ENCODE results near the gene SAXO1.

SAXO1 gene

DNA sequence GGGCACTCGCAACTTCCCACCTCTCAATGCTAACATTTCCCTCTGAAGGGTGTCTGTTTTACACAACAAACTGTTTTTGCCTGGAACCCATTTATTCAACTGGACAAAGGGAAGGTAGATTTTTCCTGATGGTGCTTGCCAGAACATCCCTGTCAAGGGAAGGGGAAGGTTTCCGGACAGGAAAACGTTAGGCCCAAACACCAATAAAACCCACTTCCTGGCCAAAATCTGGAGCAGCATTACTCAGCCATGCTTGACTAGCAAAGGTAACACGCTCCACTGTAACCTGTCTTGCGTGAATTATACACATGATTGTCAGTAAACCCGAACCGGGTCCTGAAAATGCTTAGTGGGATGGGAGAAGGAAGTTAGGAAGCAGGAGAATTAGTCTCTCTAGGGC is 90.2 kb downstream of the SAXO1 start:
- H3F3A ChIP-seq (ENCODE audit: control insufficient read depth, insufficient read depth), result no peaks in the 10 kb centered on the region
- no peak overlapping the region for H3K27ac ChIP-seq (ENCODE audit: low read depth, low read length)
- no peak overlapping the region for H3K4me3 ChIP-seq (ENCODE audit: low read length)
- H3K4me2 ChIP-seq (ENCODE audit: low read length), result no peak overlapping the region
- H3K4me1 ChIP-seq (ENCODE audit: control insufficient read depth, low read length), result no peaks in the 10 kb centered on the region
- peaks cover 4% of the 10 kb centered on the region; the same call in 1 of the 2 replicates for H3K27me3 ChIP-seq (ENCODE audit: control insufficient read depth, low read length)
- no peaks in the 10 kb centered on the region for H3K36me3 ChIP-seq (ENCODE audit: control insufficient read depth, low read length)
- TF ChIP-seq, protein P1, sequence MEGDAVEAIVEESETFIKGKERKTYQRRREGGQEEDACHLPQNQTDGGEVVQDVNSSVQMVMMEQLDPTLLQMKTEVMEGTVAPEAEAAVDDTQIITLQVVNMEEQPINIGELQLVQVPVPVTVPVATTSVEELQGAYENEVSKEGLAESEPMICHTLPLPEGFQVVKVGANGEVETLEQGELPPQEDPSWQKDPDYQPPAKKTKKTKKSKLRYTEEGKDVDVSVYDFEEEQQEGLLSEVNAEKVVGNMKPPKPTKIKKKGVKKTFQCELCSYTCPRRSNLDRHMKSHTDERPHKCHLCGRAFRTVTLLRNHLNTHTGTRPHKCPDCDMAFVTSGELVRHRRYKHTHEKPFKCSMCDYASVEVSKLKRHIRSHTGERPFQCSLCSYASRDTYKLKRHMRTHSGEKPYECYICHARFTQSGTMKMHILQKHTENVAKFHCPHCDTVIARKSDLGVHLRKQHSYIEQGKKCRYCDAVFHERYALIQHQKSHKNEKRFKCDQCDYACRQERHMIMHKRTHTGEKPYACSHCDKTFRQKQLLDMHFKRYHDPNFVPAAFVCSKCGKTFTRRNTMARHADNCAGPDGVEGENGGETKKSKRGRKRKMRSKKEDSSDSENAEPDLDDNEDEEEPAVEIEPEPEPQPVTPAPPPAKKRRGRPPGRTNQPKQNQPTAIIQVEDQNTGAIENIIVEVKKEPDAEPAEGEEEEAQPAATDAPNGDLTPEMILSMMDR (IDR thresholded peaks at IDR 0.05; ENCODE audit: low read depth, low read length, poor library complexity, severe bottlenecking), result no peak
- no peak for TF ChIP-seq EZH2phosphoT487 (IDR thresholded peaks at IDR 0.05; ENCODE audit: borderline replicate concordance, low read length)
- no peaks in the 10 kb centered on the region for H3K9me3 ChIP-seq (ENCODE audit: control insufficient read depth, insufficient read depth, low read length)
- no peaks in the 10 kb centered on the region for H3K9me2 ChIP-seq (replicated peaks; ENCODE audit: control insufficient read depth, low read length)
- no peaks in the 10 kb centered on the region for H4K20me1 ChIP-seq (ENCODE audit: control insufficient read depth, insufficient read depth, low read depth, low read length)
- H3K79me2 ChIP-seq (ENCODE audit: control insufficient read depth, low read length), result no peaks in the 10 kb centered on the region

DNA sequence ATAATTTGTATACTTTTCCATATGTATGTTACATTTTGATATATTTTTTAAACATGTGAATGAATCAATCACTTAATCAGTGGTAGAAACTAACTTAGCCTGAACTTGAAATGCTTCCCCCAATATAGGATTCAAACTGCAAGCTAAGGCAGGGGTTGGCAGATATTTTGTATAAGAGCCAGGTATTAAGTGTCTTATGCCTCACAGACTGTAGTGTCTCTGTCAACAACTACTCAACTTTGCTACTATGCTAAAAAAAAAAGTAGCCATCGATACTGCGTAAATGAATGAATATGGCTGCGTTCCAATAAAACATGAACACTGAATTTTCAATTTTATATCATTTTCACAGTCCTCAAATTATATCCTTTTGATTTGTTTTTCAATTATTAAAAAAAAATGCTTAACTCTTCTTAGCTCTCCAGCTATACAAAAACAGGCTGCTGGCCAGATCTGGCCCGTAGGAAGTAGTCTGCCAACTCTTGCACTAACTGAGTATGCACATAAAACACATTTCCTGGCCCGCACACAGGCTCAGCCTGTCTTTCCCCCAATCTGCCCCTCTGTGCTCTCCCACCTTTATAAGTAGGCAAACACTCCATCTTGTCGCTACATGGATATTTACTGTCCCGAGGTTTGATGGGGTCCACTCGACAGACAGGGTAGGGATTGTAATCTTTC is 91.8 kb downstream of the SAXO1 start:
- peaks cover 4% of the 10 kb centered on the region; the same call in 1 of the 2 replicates for H3K27me3 ChIP-seq (ENCODE audit: control insufficient read depth, low read length)
- H3K9me3 ChIP-seq (ENCODE audit: control insufficient read depth, insufficient read depth, low read length), result no peaks in the 10 kb centered on the region
- no peak overlapping the region for H3K27ac ChIP-seq (ENCODE audit: low read depth, low read length)
- H3K9me2 ChIP-seq (replicated peaks; ENCODE audit: control insufficient read depth, low read length), result no peaks in the 10 kb centered on the region
- TF ChIP-seq EZH2phosphoT487 (IDR thresholded peaks at IDR 0.05; ENCODE audit: borderline replicate concordance, low read length), result no peak
- TF ChIP-seq, protein P1 (IDR thresholded peaks at IDR 0.05; ENCODE audit: low read depth, low read length, poor library complexity, severe bottlenecking), result no peak
- no peaks in the 10 kb centered on the region for H3F3A ChIP-seq (ENCODE audit: control insufficient read depth, insufficient read depth)
- H3K4me2 ChIP-seq (ENCODE audit: low read length), result no peak overlapping the region
- no peaks in the 10 kb centered on the region for H3K4me1 ChIP-seq (ENCODE audit: control insufficient read depth, low read length)
- no peaks in the 10 kb centered on the region for H3K79me2 ChIP-seq (ENCODE audit: control insufficient read depth, low read length)
- no peaks in the 10 kb centered on the region for H3K36me3 ChIP-seq (ENCODE audit: control insufficient read depth, low read length)
- no peaks in the 10 kb centered on the region for H4K20me1 ChIP-seq (ENCODE audit: control insufficient read depth, insufficient read depth, low read depth, low read length)
- no peak overlapping the region for H3K4me3 ChIP-seq (ENCODE audit: low read length)

DNA sequence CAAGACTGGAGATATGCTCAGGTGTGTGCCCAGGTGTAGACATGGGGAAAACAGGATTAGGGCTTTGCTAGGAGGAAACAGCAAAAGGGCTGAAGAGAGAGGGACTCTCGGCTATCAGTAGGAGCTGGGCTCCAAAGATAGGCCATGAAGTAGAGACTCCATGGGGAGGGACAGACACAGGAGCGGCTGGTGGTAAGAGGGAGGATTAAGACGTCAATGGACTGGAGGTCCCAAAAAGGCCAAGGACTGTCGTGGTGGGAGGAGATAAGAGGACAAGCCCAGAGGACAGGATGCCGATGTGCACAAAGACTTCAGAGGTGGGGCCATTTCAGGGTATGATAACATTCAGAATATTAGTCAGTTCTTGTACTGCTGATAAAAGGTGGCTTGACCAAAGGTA is 93.1 kb downstream of the SAXO1 start:
- no peak overlapping the region for H3K4me2 ChIP-seq (ENCODE audit: low read length)
- no peaks in the 10 kb centered on the region for H3K36me3 ChIP-seq (ENCODE audit: control insufficient read depth, low read length)
- TF ChIP-seq EZH2phosphoT487 (IDR thresholded peaks at IDR 0.05; ENCODE audit: borderline replicate concordance, low read length), result no peak
- TF ChIP-seq, protein P1 (IDR thresholded peaks at IDR 0.05; ENCODE audit: low read depth, low read length, poor library complexity, severe bottlenecking), result no peak
- H3K4me1 ChIP-seq (ENCODE audit: control insufficient read depth, low read length), result no peaks in the 10 kb centered on the region
- no peaks in the 10 kb centered on the region for H3F3A ChIP-seq (ENCODE audit: control insufficient read depth, insufficient read depth)
- H4K20me1 ChIP-seq (ENCODE audit: control insufficient read depth, insufficient read depth, low read depth, low read length), result no peaks in the 10 kb centered on the region
- no peak overlapping the region for H3K27ac ChIP-seq (ENCODE audit: low read depth, low read length)
- H3K27me3 ChIP-seq (ENCODE audit: control insufficient read depth, low read length), result no peaks in the 10 kb centered on the region
- H3K9me3 ChIP-seq (ENCODE audit: control insufficient read depth, insufficient read depth, low read length), result no peaks in the 10 kb centered on the region
- H3K79me2 ChIP-seq (ENCODE audit: control insufficient read depth, low read length), result no peaks in the 10 kb centered on the region
- no peak overlapping the region for H3K4me3 ChIP-seq (ENCODE audit: low read length)
- no peaks in the 10 kb centered on the region for H3K9me2 ChIP-seq (replicated peaks; ENCODE audit: control insufficient read depth, low read length)
